Trophoblast cell (in vitro differentiated cells and primary cell): Measurements from ENCODE around the gene RAB3A.

Experiments
- DNase-seq, 2 donors: peaks; one replicate each; pipeline ENCODE4 v3.0.0-alpha.2; 2016
- H2AFZ ChIP-seq: 2 replicates; pipeline ENCODE4 v1.6.1; 2013; ENCODE audit warnings: low read length, moderate library complexity, mild to moderate bottlenecking; ENCODE audit not compliant: insufficient read depth, poor library complexity
- H2AK5ac ChIP-seq: 2 replicates; pipeline ENCODE4 v1.6.1; 2013; ENCODE audit warnings: mild to moderate bottlenecking, low read length
- H2BK120ac ChIP-seq: 2 replicates; pipeline ENCODE4 v1.6.1; 2013; ENCODE audit warnings: low read length, mild to moderate bottlenecking, moderate library complexity; ENCODE audit not compliant: insufficient read depth, poor library complexity
- H2BK12ac ChIP-seq: 2 replicates; pipeline ENCODE4 v1.6.1; 2013; ENCODE audit warnings: mild to moderate bottlenecking, low read length, moderate library complexity
- H2BK5ac ChIP-seq: 2 replicates; pipeline ENCODE4 v1.6.1; 2013; ENCODE audit warnings: low read length, low read depth, moderate library complexity, mild to moderate bottlenecking; ENCODE audit not compliant: poor library complexity
- H3K14ac ChIP-seq: 2 replicates; pipeline ENCODE4 v1.6.1; 2013; ENCODE audit warnings: mild to moderate bottlenecking, low read length
- H3K18ac ChIP-seq: 2 replicates; pipeline ENCODE4 v1.6.1; 2013; ENCODE audit warnings: mild to moderate bottlenecking, low read length
- H3K23ac ChIP-seq: 2 replicates; pipeline ENCODE4 v1.6.1; 2013; ENCODE audit warnings: low read length
- H3K27ac ChIP-seq: 2 replicates; pipeline ENCODE4 v1.5.1; 2013; ENCODE audit warnings: low read depth, mild to moderate bottlenecking, inconsistent platforms, low read length, moderate library complexity
- H3K27me3 ChIP-seq: 2 replicates; pipeline ENCODE4 v1.6.1; 2013; ENCODE audit warnings: inconsistent platforms, mild to moderate bottlenecking, low read length, moderate library complexity; ENCODE audit not compliant: insufficient read depth
- H3K36me3 ChIP-seq, 2 experiments: 1 replicate in 1 of 2; 2 replicates in 1 of 2; pipeline ENCODE4 v1.6.1; 2013; ENCODE audit warnings: low read length in 2 of 2, mild to moderate bottlenecking in 2 of 2, moderate library complexity in 1 of 2; ENCODE audit not compliant: insufficient read depth in 2 of 2, control insufficient read depth in 1 of 2
- H3K4ac ChIP-seq: 2 replicates; pipeline ENCODE4 v1.6.1; 2013; ENCODE audit warnings: low read depth, mild to moderate bottlenecking, low read length, moderate library complexity
- H3K4me1 ChIP-seq, 2 experiments: 1 replicate in 1 of 2; 2 replicates in 1 of 2; pipeline ENCODE4 v1.6.1; 2013; ENCODE audit warnings: low read length in 2 of 2, mild to moderate bottlenecking in 2 of 2, moderate library complexity in 1 of 2; ENCODE audit not compliant: insufficient read depth in 2 of 2, control insufficient read depth in 1 of 2
- H3K4me2 ChIP-seq: 2 replicates; pipeline ENCODE4 v1.6.1; 2013; ENCODE audit warnings: inconsistent platforms, mild to moderate bottlenecking, low read length, moderate library complexity
- H3K4me3 ChIP-seq: 2 replicates; pipeline ENCODE4 v1.5.1; 2013; ENCODE audit warnings: mild to moderate bottlenecking, low read depth, low read length, inconsistent platforms
- H3K79me1 ChIP-seq: one replicate; pipeline ENCODE4 v1.6.1; 2013; ENCODE audit warnings: low read length
- H3K79me2 ChIP-seq: 2 replicates; pipeline ENCODE4 v1.6.1; 2013; ENCODE audit warnings: low read length, mild to moderate bottlenecking; ENCODE audit not compliant: control insufficient read depth, insufficient read depth, poor library complexity
- H3K9ac ChIP-seq: 2 replicates; pipeline ENCODE4 v1.6.1; 2013; ENCODE audit warnings: mild to moderate bottlenecking, low read length
- H3K9me3 ChIP-seq: 2 replicates; pipeline ENCODE4 v1.6.1; 2013; ENCODE audit warnings: low read depth, mild to moderate bottlenecking, control low read depth, inconsistent platforms, low read length; ENCODE audit not compliant: insufficient read depth
- H4K12ac ChIP-seq: 2 replicates; pipeline ENCODE4 v1.6.1; 2013; ENCODE audit warnings: low read depth, mild to moderate bottlenecking, low read length, moderate library complexity
- H4K8ac ChIP-seq: 2 replicates; pipeline ENCODE4 v1.6.1; 2013; ENCODE audit warnings: low read depth, mild to moderate bottlenecking, low read length, moderate library complexity
- H4K91ac ChIP-seq: one replicate; pipeline ENCODE4 v1.6.1; 2013; ENCODE audit warnings: low read depth, mild to moderate bottlenecking, low read length, moderate library complexity
- WGBS: extraction: QIAGEN DNeasy Blood & Tissue Kit; methylation state at CpG from one replicate; pipeline ENCODE4 v1.1.7; 2013; ENCODE audit warnings: missing lambda C conversion rate; ENCODE audit not compliant: insufficient read length, insufficient coverage; ENCODE audit errors: extremely low coverage; 5-methylcytosine and 5-hydroxymethylcytosine counted together

The RAB3A gene

DNA sequence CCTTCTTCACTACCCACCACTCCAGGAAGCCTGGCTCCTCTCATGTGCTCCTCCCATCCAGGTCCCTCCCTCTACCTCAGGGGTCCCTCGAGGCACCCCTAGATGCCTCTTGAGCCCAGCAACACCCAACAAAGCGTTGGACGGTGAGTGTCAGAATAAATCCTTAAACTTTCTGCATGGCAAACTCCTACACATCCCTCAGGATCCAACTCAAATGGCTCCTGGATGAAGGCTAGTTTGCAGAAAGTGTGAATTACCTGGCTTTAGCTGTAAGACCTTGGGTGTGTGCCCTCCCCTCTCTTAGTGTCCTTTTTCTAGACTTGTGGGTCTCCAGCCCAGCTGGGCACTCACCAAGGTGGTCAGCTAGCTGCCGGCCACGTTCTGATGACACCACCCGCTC, 5.5 kb downstream of the RAB3A start:
- H4K91ac ChIP-seq, result no peak overlapping the region
- no peak overlapping the region for H3K14ac ChIP-seq
- H3K9ac ChIP-seq, result no peak overlapping the region
- H3K79me1 ChIP-seq, result peaks cover under 1% of the 10 kb centered on the region
- WGBS, result no CpG with 5 or more reads among the region's 6 CpGs
- H3K79me2 ChIP-seq, result peaks cover 4% of the 10 kb centered on the region
- no peak overlapping the region for H4K12ac ChIP-seq
- H3K27me3 ChIP-seq, result no peaks in the 10 kb centered on the region
- no peak overlapping the region for H2AK5ac ChIP-seq
- H2BK120ac ChIP-seq, result no peak overlapping the region
- H2BK5ac ChIP-seq, result no peak overlapping the region
- H3K18ac ChIP-seq, result no peak overlapping the region
- no peak overlapping the region for H2AFZ ChIP-seq
- H3K23ac ChIP-seq, result no peak overlapping the region
- no peak overlapping the region for H3K4me2 ChIP-seq
- H4K8ac ChIP-seq, result no peak overlapping the region
- H3K27ac ChIP-seq, result no peak overlapping the region
- no peak for DNase-seq
- H3K4me3 ChIP-seq, result no peak overlapping the region
- peaks cover 17% of the 10 kb centered on the region in 2 experiments for H3K4me1 ChIP-seq
- peaks cover 7% of the 10 kb centered on the region for H3K9me3 ChIP-seq
- H3K4ac ChIP-seq, result no peak overlapping the region
- H3K36me3 ChIP-seq, result peaks cover 11 to 12% of the 10 kb centered on the region in 2 experiments
- H2BK12ac ChIP-seq, result no peak overlapping the region

- Histone ChIP-seq H3K36me3 (peaks cover 11 to 12% of the 10 kb centered on the region in 2 experiments), H3K79me1 (peaks cover 4% of the 10 kb centered on the region), H3K18ac (no peak overlapping the region), H2BK12ac (no peak overlapping the region), H3K79me2 (peaks cover 6% of the 10 kb centered on the region), H3K4me3 (no peak overlapping the region), H3K4ac (no peak overlapping the region), H2BK5ac (no peak overlapping the region), H4K91ac (no peak overlapping the region), H3K9me3 (peaks cover 3% of the 10 kb centered on the region), H2BK120ac (no peak overlapping the region), H4K8ac (no peak overlapping the region), H3K4me1 (peaks cover 12 to 13% of the 10 kb centered on the region in 2 experiments), H2AK5ac (no peak overlapping the region), H3K9ac (no peak overlapping the region), H3K27me3 (no peaks in the 10 kb centered on the region), H2AFZ (no peak overlapping the region), H3K4me2 (no peak overlapping the region), H3K14ac (no peak overlapping the region), H3K23ac (no peak overlapping the region), H3K27ac (no peak overlapping the region), H4K12ac (no peak overlapping the region)
- WGBS, result no CpG with 5 or more reads among the region's 6 CpGs
- DNase-seq, result no peak
Observed at GRCh38 chr19:18197941-18198340, 5.9 kb downstream of the RAB3A start.

GRCh38 chr19:18197306-18197705, 6.5 kb downstream of the RAB3A start:
- no CpG with 5 or more reads among the region's 18 CpGs for WGBS
- H2BK12ac ChIP-seq, result no peak overlapping the region
- H3K79me2 ChIP-seq, result peaks cover 6% of the 10 kb centered on the region
- no peak overlapping the region for H3K27ac ChIP-seq
- no peaks in the 10 kb centered on the region for H3K27me3 ChIP-seq
- H3K4me1 ChIP-seq, result peaks cover 12 to 13% of the 10 kb centered on the region in 2 experiments
- H3K79me1 ChIP-seq, result peaks cover 5% of the 10 kb centered on the region
- peaks cover 11 to 12% of the 10 kb centered on the region in 2 experiments for H3K36me3 ChIP-seq
- H2AK5ac ChIP-seq, result no peak overlapping the region
- H2AFZ ChIP-seq, result no peak overlapping the region
- no peak overlapping the region for H3K14ac ChIP-seq
- no peak overlapping the region for H3K23ac ChIP-seq
- H3K9ac ChIP-seq, result no peak overlapping the region
- no peak overlapping the region for H2BK120ac ChIP-seq
- H3K4me3 ChIP-seq, result no peak overlapping the region
- no peak overlapping the region for H3K4ac ChIP-seq
- H4K12ac ChIP-seq, result no peak overlapping the region
- H3K9me3 ChIP-seq, result peaks cover under 1% of the 10 kb centered on the region
- H2BK5ac ChIP-seq, result no peak overlapping the region
- no peak overlapping the region for H3K18ac ChIP-seq
- H3K4me2 ChIP-seq, result no peak overlapping the region
- no peak overlapping the region for H4K8ac ChIP-seq
- no peak for DNase-seq
- no peak overlapping the region for H4K91ac ChIP-seq

DNA sequence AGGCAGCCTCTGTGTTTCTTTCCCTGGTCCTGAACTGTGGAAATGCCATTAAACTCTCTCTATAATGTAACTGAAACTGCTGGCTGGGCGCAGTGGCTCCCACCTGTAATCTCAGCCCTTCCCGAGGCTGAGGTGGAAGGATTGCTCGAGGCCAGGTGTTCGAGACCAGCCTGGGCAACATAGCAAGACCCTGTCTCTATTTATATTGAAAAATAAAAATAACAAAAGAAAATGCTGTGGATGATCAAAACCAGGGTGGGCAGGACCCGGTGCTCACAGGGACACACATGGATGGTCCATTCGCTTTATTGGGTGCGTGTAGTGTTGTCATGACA, 7.4 kb downstream of the RAB3A start:
- Histone ChIP-seq H4K8ac (no peak overlapping the region), H3K23ac (no peak overlapping the region), H2AK5ac (no peak overlapping the region), H3K4me1 (peaks cover 15 to 17% of the 10 kb centered on the region in 2 experiments), H3K36me3 (peaks cover 11 to 12% of the 10 kb centered on the region in 2 experiments), H3K27ac (no peak overlapping the region), H2AFZ (no peak overlapping the region), H4K91ac (no peak overlapping the region), H3K79me2 (peaks cover 6% of the 10 kb centered on the region), H3K4me3 (no peak overlapping the region), H3K9me3 (no peaks in the 10 kb centered on the region), H2BK120ac (no peak overlapping the region), H2BK5ac (no peak overlapping the region), H3K14ac (no peak overlapping the region), H3K18ac (no peak overlapping the region), H4K12ac (no peak overlapping the region), H3K79me1 (peaks cover 6% of the 10 kb centered on the region), H2BK12ac (no peak overlapping the region), H3K9ac (no peak overlapping the region), H3K27me3 (no peaks in the 10 kb centered on the region), H3K4me2 (no peak overlapping the region), H3K4ac (no peak overlapping the region)
- DNase-seq, result no peak
- no CpG with 5 or more reads among the region's 7 CpGs for WGBS
